ENCODE measurements around the gene GDF3.
"Not testable (repeated sequence)": the region's sequence is repeated elsewhere in the genome, so short reads cannot be mapped to it uniquely, and the experiment has no call there.

GDF3 gene

DNA sequence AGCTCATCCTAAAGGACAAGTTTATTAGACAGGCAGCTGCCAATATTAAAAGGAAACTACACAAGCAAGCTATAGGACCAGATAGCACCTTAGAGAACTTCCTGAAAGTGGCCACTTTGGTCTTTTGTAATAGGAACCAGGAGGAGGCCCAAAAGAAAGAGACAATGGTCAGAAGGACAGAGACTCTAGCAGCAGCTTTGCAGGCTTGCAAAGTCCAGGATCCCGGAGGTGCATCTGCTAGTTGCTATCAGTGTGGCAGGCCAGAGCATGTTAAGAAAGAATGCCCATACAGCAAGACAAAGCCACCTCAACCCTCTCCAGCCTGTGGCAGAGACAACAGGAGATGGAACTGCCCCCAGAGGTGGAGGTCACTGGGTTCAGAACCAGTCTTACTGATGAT, 53.3 kb downstream of the GDF3 start:
- no peaks in the 10 kb centered on the region for H3K9me3 ChIP-seq (ENCODE audit: control insufficient read depth, low read length)
- no peaks in the 10 kb centered on the region for H3K36me3 ChIP-seq (ENCODE audit: control insufficient read depth, insufficient read depth, low read length)
- H3K4me3 ChIP-seq (ENCODE audit: insufficient read depth, low read depth, low read length, poor library complexity, severe bottlenecking), result no peak overlapping the region
- H3K27ac ChIP-seq (ENCODE audit: insufficient read depth, low read length, poor library complexity, severe bottlenecking), result no peak overlapping the region
- no peak for DNase-seq
- peaks cover 7% of the 10 kb centered on the region for H3K4me1 ChIP-seq (ENCODE audit: control insufficient read depth, insufficient read depth, low read length, poor library complexity, severe bottlenecking)
- no peaks in the 10 kb centered on the region for H3K27me3 ChIP-seq (replicated peaks; ENCODE audit: control insufficient read depth, insufficient read depth, low read length, poor library complexity, severe bottlenecking)

DNA sequence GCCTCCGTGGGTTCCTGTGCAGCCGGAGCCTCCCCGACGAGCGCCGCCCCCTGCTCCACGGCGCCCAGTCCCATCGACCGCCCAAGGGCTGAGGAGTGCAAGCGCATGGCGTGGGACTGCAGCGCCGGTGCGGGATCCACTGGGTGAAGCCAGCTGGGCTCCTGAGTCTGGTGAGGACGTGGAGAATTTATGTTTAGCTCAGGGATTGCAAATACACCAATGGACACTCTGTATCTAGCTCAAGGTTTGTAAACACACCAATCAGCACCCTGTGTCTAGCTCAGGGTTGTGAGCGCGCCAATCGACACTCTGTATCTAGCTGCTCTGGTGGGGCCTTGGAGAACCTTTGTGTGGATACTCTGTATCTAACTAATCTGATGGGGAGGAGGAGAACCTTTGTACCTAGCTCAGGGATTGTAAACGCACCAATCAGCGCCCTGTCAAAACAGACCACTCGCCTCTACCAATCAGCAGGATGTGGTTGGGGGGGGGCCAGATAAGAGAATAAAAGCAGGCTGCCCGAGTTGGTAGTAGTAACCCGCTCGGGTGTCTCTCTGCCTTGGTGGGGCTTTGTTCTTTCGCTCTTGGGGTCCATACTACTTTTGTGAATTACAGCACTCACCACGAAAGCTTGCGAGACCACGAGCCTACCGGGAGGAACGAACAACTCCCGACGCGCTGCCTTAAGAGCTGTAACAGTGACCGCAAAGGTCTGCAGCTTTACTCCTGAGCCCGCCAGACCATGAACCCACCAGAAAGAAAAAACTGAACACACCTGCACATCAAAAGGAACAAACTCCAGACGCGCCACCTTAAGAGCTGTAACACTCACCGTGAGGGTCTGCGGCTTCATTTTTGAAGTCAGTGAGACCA, 55.2 kb downstream of the GDF3 start:
- H3K27me3 ChIP-seq (replicated peaks; ENCODE audit: control insufficient read depth, insufficient read depth, low read length, poor library complexity, severe bottlenecking); H3K4me1 ChIP-seq (ENCODE audit: control insufficient read depth, insufficient read depth, low read length, poor library complexity, severe bottlenecking); H3K36me3 ChIP-seq (ENCODE audit: control insufficient read depth, insufficient read depth, low read length); H3K9me3 ChIP-seq (ENCODE audit: control insufficient read depth, low read length): not testable (repeated sequence)
- Histone ChIP-seq H3K4me3 (ENCODE audit: insufficient read depth, low read depth, low read length, poor library complexity, severe bottlenecking) (peak overlapping the region; percentile 42), H3K27ac (ENCODE audit: insufficient read depth, low read length, poor library complexity, severe bottlenecking) (peak overlapping the region; percentile 55)
- peak; percentile 38 to 53 (median 46) for DNase-seq

Measured in effector memory CD4-positive, alpha-beta T cell (primary cell).